ENCODE data around the gene ESR2.

Gene ESR2

DNA sequence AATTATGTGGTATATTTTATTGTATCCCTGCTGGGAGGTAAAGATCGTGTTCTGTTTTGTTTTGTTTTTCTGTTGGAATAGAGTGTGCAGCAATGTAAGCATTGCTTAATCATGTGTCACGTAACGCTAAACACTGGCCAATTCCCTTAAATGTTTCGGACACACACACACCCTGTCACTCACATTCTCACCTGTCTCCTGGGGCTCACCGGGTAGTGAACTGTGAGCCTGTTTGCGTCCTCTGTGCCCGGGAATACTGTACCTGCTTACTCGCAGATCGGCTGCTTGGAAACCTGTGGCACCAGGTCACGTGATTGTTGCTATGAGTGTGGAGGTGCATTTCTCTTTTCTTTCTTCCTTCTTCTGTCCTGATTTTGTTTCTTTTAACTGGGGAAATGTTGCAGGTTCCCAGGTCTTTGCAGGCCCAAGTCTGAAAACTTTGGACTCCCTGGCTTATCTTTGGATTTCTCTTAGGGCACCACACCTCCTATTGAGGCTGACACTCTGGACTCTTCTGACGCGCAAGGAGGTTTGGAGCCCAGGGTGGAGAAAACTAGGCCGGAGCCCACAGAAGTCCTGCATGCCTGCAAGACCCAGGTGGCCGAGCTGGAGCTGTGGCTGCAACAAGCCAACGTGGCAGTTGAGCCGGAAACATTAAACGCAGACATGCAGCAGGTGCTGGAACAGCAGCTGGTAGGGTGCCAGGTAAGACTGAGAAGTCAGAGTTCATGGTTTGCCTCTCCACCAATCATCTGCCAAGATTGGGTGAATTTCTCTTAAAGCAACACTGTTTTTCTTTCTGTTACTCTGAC is 181.1 kb downstream of the ESR2 start:
- Histone ChIP-seq H3K9ac (no peak overlapping the region), H3K27ac (no peak overlapping the region), H3K4me3 (ENCODE audit: low read depth, low read length) (peak overlapping the region; percentile 37)

DNA sequence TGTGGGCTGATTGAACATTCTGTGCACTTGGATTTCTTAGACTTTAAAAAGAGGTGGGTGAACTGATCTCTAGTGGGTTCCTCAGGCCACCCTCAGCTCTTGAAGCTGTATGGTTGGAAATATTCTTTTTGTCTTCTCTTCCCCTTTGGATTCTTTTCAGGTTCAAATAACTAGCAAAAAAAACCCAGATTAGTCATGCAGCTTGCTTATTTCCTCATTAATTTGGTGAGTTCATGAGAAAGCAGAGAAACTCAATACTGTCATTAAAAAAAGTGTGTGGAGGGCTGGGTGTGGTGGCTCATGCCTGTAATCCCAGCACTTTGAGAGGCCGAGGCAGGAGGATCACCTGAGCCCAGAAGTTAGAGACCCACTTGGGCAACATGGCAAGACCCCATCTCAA is 183.4 kb downstream of the ESR2 start:
- Histone ChIP-seq H3K4me1 (no peaks in the 10 kb centered on the region), H3K27me3 (ENCODE audit: control insufficient read depth, insufficient read depth, low read length) (no peaks in the 10 kb centered on the region), H3K4me3 (ENCODE audit: low read depth, low read length) (no peak overlapping the region), H3K9ac (no peak overlapping the region), H3K27ac (no peak overlapping the region), H3K4me2 (ENCODE audit: low read length) (no peak overlapping the region), H3K36me3 (ENCODE audit: control insufficient read depth, insufficient read depth, low read length) (no peaks in the 10 kb centered on the region), H3K9me3 (ENCODE audit: control insufficient read depth, low read length) (no peaks in the 10 kb centered on the region), H3K79me2 (no peaks in the 10 kb centered on the region), H2AFZ (no peak overlapping the region)
- TF ChIP-seq, protein P1, sequence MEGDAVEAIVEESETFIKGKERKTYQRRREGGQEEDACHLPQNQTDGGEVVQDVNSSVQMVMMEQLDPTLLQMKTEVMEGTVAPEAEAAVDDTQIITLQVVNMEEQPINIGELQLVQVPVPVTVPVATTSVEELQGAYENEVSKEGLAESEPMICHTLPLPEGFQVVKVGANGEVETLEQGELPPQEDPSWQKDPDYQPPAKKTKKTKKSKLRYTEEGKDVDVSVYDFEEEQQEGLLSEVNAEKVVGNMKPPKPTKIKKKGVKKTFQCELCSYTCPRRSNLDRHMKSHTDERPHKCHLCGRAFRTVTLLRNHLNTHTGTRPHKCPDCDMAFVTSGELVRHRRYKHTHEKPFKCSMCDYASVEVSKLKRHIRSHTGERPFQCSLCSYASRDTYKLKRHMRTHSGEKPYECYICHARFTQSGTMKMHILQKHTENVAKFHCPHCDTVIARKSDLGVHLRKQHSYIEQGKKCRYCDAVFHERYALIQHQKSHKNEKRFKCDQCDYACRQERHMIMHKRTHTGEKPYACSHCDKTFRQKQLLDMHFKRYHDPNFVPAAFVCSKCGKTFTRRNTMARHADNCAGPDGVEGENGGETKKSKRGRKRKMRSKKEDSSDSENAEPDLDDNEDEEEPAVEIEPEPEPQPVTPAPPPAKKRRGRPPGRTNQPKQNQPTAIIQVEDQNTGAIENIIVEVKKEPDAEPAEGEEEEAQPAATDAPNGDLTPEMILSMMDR (IDR thresholded peaks at IDR 0.05), result no peak

More for the DNA sequence above, 181.1 kb downstream of the ESR2 start:
- Histone ChIP-seq H3K79me2 (no peaks in the 10 kb centered on the region), H3K4me2 (ENCODE audit: low read length) (peak overlapping the region; percentile 58), H3K36me3 (ENCODE audit: control insufficient read depth, insufficient read depth, low read length) (no peaks in the 10 kb centered on the region), H3K4me1 (no peaks in the 10 kb centered on the region), H2AFZ (peak overlapping the region; percentile 43), H3K9me3 (ENCODE audit: control insufficient read depth, low read length) (no peaks in the 10 kb centered on the region), H3K27me3 (ENCODE audit: control insufficient read depth, insufficient read depth, low read length) (no peaks in the 10 kb centered on the region)
- TF ChIP-seq, protein P1 (IDR thresholded peaks at IDR 0.05), result no peak

DNA sequence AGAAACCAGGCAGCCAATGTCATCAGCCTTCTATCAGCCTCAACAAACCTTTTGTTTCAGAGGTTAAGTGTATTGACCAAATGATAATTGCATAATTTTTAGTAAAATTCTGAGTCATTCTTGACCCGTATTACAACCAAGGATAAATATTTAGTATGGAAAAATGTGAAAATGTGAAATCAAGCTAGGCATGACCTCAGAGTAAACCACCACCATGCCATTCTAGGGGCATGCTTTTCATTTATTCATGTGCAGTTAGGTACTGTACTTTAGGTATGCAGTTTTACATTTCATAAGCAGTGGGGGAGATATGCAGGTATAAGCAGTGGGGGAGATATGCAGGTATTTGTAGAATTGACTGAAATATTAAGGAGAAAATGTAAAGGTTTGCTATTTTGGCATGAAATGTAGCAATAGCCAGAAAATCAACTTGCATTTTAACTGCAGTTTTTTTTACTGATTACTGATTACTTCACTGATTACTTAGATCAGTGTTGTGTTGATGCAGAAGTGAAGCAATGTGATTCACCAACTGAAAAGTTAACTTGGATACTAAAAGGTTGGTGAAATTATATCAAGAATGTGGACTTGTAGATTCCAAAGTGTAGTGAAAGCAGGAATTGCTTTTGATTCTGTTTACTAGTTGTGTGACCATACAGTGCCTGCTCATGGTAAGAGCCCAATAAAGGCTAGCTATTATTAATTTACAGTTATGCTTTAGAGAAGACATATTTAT is 184.2 kb downstream of the ESR2 start:
- H3K4me1 ChIP-seq, result no peaks in the 10 kb centered on the region
- H3K4me2 ChIP-seq (ENCODE audit: low read length), result no peak overlapping the region
- H3K27ac ChIP-seq, result no peak overlapping the region
- H3K9ac ChIP-seq, result no peak overlapping the region
- TF ChIP-seq, protein P1 (IDR thresholded peaks at IDR 0.05), result no peak
- H3K4me3 ChIP-seq (ENCODE audit: low read depth, low read length), result no peak overlapping the region
- H3K9me3 ChIP-seq (ENCODE audit: control insufficient read depth, low read length), result no peaks in the 10 kb centered on the region
- H2AFZ ChIP-seq, result no peak overlapping the region
- H3K27me3 ChIP-seq (ENCODE audit: control insufficient read depth, insufficient read depth, low read length), result no peaks in the 10 kb centered on the region
- no peaks in the 10 kb centered on the region for H3K79me2 ChIP-seq
- no peaks in the 10 kb centered on the region for H3K36me3 ChIP-seq (ENCODE audit: control insufficient read depth, insufficient read depth, low read length)

DNA sequence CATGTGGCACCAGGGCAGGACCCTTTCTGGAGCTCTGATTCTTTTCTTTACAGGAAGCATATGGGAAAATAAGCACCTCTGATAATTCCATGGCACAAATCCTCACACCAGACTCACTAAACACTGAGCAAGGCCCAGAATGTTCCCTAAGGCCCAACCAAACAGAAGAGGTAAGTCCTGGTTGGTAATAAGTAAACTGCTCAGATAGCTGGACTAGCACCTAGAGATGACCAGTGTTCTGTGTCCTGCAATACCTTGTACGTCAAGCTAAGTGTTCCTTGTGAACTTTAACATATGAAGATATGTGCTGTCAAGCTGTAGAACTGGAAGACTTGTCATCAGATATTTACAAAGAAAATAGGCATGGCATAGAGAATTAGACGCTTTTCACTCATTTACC is 186.7 kb downstream of the ESR2 start:
- Histone ChIP-seq H3K4me3 (ENCODE audit: low read depth, low read length) (no peak overlapping the region), H3K4me2 (ENCODE audit: low read length) (no peak overlapping the region)

More for the DNA sequence above, 186.7 kb downstream of the ESR2 start:
- Histone ChIP-seq H3K4me1 (no peaks in the 10 kb centered on the region), H3K27me3 (ENCODE audit: control insufficient read depth, insufficient read depth, low read length) (no peaks in the 10 kb centered on the region), H3K27ac (no peak overlapping the region), H3K36me3 (ENCODE audit: control insufficient read depth, insufficient read depth, low read length) (no peaks in the 10 kb centered on the region), H3K9me3 (ENCODE audit: control insufficient read depth, low read length) (no peaks in the 10 kb centered on the region), H3K79me2 (no peaks in the 10 kb centered on the region), H3K9ac (no peak overlapping the region), H2AFZ (no peak overlapping the region)
- TF ChIP-seq, protein P1 (IDR thresholded peaks at IDR 0.05), result no peak
